Sigmoid colon (tissue), 4 donors: Measurements from ENCODE around the gene ZFAND3.

Experiments used
- CTCF ChIP-seq, 4 experiments: fragments of 450-650 bp in 3 of 4; fragments of 200-600 bp in 1 of 4; IDR thresholded peaks; one replicate each; pipeline ENCODE4 v1.5.1; 2016 to 2019; ENCODE audit warnings: antibody characterized with exemption in 4 of 4, mild to moderate bottlenecking in 3 of 4, moderate library complexity in 2 of 4
- EP300 ChIP-seq, 4 donors: sonication (generic); formaldehyde crosslinking; IDR thresholded peaks; one replicate each; pipeline ENCODE4 v1.6.1; 2017; ENCODE audit warnings: antibody characterized with exemption in 4 of 4
- POLR2A ChIP-seq, 2 donors: fragments of 450-650 bp; IDR thresholded peaks; one replicate each; pipeline ENCODE4 v1.6.1; 2016; ENCODE audit warnings: antibody characterized with exemption in 2 of 2, mild to moderate bottlenecking in 2 of 2, moderate library complexity in 2 of 2
- POLR2AphosphoS5 ChIP-seq, 4 donors: sonication (generic); formaldehyde crosslinking; IDR thresholded peaks; one replicate each; pipeline ENCODE4 v1.6.1; 2017; ENCODE audit warnings: antibody characterized with exemption in 4 of 4

DNA sequence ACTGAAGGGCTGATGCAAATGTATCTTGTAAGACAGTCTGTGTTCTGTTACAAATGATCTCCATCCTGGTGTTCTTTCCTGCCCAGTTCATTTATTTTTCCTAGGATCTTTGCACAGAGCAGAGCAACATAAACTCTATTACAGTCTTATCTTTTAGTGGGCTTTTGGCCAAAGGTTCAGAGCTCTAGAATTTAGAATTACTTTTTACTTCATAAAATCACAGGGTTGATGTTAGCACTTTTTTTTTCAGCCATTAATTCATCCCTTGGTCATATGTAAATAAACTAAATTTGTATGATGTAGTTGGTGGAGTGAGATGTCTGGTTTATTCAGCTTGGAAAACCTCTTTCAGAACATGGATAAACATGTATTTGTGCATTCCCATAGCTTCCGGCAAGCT is 181.9 kb downstream of the ZFAND3 start:
- TF ChIP-seq CTCF (IDR thresholded peaks at IDR 0.05) (no peak), POLR2A (IDR thresholded peaks at IDR 0.05) (no peak), POLR2AphosphoS5 (IDR thresholded peaks at IDR 0.05) (no peak), EP300 (IDR thresholded peaks at IDR 0.05) (no peak)
